Mammary epithelial cell (primary cell): ENCODE results near the gene ZCCHC24.

ENCODE experiments used
- CTCF ChIP-seq, 2 donors: IDR thresholded peaks in 1 of 2; conservative IDR thresholded peaks in 1 of 2; 2 replicates each; pipeline ENCODE4 v1.5.1; 2011 to 2012; ENCODE audit warnings: inconsistent platforms in 2 of 2, low read length in 2 of 2, mild to moderate bottlenecking in 2 of 2, control low read depth in 1 of 2, low read depth in 1 of 2; ENCODE audit not compliant: insufficient read depth in 1 of 2; ENCODE audit errors: extremely low read depth in 1 of 2
- EZH2 ChIP-seq: IDR thresholded peaks from 2 replicates; pipeline ENCODE4 v1.6.1; 2012; ENCODE audit warnings: low read length, inconsistent platforms, borderline replicate concordance

GRCh38 chr10:79334573-79334972 lies 110.9 kb downstream of the ZCCHC24 start:
- TF ChIP-seq CTCF (conservative IDR thresholded peaks at IDR 0.05 in 1 of 2, IDR thresholded peaks at IDR 0.05 in 1 of 2; ENCODE audit: extremely low read depth in 1 of 2, insufficient read depth in 1 of 2, low read depth in 1 of 2, low read length in 2 of 2) (no peak), EZH2 (no peak)
